ENCODE data around the gene SLC4A1.

SLC4A1 gene

DNA sequence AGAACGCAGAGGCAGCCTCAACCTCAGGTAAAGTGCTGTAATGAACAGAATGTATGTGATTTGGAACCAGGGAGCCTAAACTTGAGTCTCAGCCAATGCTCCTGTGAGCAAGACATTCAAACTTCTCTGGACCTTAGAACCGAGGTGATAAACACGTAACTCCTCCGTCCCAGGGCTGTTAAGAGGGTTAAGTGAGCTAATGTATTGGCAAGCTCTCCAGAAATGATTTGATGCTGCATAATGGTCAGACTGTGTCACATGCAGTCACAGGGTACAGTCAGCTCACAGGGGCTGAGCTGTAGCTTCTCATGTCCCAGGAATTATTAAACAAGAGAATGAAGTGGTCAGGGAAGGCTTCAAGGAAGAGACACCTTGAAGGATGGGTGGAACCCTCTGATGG is 10.0 kb upstream of the SLC4A1 start:
- DNase-seq (no peak), ATAC-seq (ENCODE audit: insufficient read depth, low read depth) (no peak)
- Histone ChIP-seq H3K79me2 (ENCODE audit: insufficient read depth, low read length) (no peaks in the 10 kb centered on the region), H2AFZ (ENCODE audit: low read depth, low read length) (no peak overlapping the region), H3K4me2 (ENCODE audit: insufficient read depth, low read length) (no peak overlapping the region), H3K4me1 (ENCODE audit: insufficient read depth, low read length) (no peaks in the 10 kb centered on the region), H4K20me1 (ENCODE audit: insufficient read depth, low read length) (no peaks in the 10 kb centered on the region), H3K27ac (ENCODE audit: low read length) (no peak overlapping the region), H3K36me3 (ENCODE audit: insufficient read depth, low read length) (no peaks in the 10 kb centered on the region), H3K4me3 (ENCODE audit: low read depth in 1 of 2, low read length in 2 of 2) (no peak overlapping the region), H3K9ac (ENCODE audit: low read depth, low read length) (no peak overlapping the region), H3K27me3 (ENCODE audit: insufficient read depth, low read length, poor library complexity) (peaks cover 20% of the 10 kb centered on the region), H3K9me3 (ENCODE audit: insufficient read depth, low read length, severe bottlenecking) (no peaks in the 10 kb centered on the region)
- no peak for TF ChIP-seq EZH2 (IDR thresholded peaks at IDR 0.05; ENCODE audit: borderline replicate concordance, low read depth, low read length, severe bottlenecking)
- TF ChIP-seq, protein P1, sequence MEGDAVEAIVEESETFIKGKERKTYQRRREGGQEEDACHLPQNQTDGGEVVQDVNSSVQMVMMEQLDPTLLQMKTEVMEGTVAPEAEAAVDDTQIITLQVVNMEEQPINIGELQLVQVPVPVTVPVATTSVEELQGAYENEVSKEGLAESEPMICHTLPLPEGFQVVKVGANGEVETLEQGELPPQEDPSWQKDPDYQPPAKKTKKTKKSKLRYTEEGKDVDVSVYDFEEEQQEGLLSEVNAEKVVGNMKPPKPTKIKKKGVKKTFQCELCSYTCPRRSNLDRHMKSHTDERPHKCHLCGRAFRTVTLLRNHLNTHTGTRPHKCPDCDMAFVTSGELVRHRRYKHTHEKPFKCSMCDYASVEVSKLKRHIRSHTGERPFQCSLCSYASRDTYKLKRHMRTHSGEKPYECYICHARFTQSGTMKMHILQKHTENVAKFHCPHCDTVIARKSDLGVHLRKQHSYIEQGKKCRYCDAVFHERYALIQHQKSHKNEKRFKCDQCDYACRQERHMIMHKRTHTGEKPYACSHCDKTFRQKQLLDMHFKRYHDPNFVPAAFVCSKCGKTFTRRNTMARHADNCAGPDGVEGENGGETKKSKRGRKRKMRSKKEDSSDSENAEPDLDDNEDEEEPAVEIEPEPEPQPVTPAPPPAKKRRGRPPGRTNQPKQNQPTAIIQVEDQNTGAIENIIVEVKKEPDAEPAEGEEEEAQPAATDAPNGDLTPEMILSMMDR (IDR thresholded peaks at IDR 0.05; ENCODE audit: borderline replicate concordance, extremely low read depth, low read length, poor library complexity, severe bottlenecking): no peak

DNA sequence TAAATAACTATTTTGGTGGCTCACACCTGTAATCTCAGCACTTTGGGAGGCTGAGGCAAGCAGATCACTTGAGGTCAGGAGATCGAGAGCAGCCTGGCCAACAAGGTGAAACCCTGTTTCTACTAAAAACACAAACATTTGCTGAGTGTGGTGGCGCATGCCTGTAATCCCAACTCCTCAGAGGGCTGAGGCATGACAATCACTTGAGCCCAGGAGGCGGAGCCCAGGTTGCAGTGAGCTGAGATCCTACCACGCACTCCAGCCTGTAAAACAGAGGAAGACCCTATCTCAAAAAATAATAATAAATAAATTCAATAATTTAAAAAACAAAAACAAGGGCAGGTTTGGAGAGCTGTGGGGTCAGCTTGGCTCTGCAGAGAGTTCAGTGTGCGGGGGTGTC is 5.7 kb upstream of the SLC4A1 start:
- Histone ChIP-seq H3K4me1 (ENCODE audit: insufficient read depth, low read length) (no peaks in the 10 kb centered on the region), H3K9me3 (ENCODE audit: insufficient read depth, low read length, severe bottlenecking) (no peaks in the 10 kb centered on the region), H3K4me2 (ENCODE audit: insufficient read depth, low read length) (no peak overlapping the region), H2AFZ (ENCODE audit: low read depth, low read length) (no peak overlapping the region), H3K27ac (ENCODE audit: low read length) (no peak overlapping the region), H4K20me1 (ENCODE audit: insufficient read depth, low read length) (no peaks in the 10 kb centered on the region), H3K36me3 (ENCODE audit: insufficient read depth, low read length) (no peaks in the 10 kb centered on the region), H3K4me3 (ENCODE audit: low read depth in 1 of 2, low read length in 2 of 2) (no peak overlapping the region), H3K27me3 (ENCODE audit: insufficient read depth, low read length, poor library complexity) (peaks cover 22% of the 10 kb centered on the region), H3K9ac (ENCODE audit: low read depth, low read length) (no peak overlapping the region), H3K79me2 (ENCODE audit: insufficient read depth, low read length) (no peaks in the 10 kb centered on the region)
- ATAC-seq (ENCODE audit: insufficient read depth, low read depth) (no peak), DNase-seq (no peak)
- TF ChIP-seq, protein P1 (IDR thresholded peaks at IDR 0.05; ENCODE audit: borderline replicate concordance, extremely low read depth, low read length, poor library complexity, severe bottlenecking): no peak
- no peak for TF ChIP-seq EZH2 (IDR thresholded peaks at IDR 0.05; ENCODE audit: borderline replicate concordance, low read depth, low read length, severe bottlenecking)

DNA sequence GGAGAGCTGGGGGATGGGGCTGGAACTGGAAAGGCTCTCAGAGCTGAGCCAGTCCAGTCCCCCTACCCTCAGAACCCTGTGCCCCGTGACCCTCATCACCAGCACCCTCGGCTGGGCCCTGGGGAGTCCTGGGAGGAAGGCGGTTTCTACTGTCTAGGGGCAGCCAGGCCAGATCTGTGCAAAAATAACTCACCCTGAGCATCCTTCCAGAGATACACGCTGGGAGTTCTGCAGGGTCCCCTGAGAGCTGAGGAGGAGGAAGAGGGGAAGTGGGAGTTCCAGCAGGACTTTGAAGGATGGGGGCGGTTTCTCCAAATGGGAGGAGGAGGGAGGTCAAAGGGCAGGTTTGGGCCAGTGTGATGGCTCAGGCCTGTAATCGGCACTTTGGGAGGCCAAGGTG is 5.0 kb upstream of the SLC4A1 start:
- Histone ChIP-seq H3K9ac (ENCODE audit: low read depth, low read length) (no peak overlapping the region), H3K4me1 (ENCODE audit: insufficient read depth, low read length) (no peaks in the 10 kb centered on the region), H3K27me3 (ENCODE audit: insufficient read depth, low read length, poor library complexity) (peaks cover 17% of the 10 kb centered on the region), H3K79me2 (ENCODE audit: insufficient read depth, low read length) (no peaks in the 10 kb centered on the region), H3K36me3 (ENCODE audit: insufficient read depth, low read length) (no peaks in the 10 kb centered on the region), H2AFZ (ENCODE audit: low read depth, low read length) (no peak overlapping the region), H4K20me1 (ENCODE audit: insufficient read depth, low read length) (no peaks in the 10 kb centered on the region), H3K4me3 (ENCODE audit: low read depth in 1 of 2, low read length in 2 of 2) (no peak overlapping the region), H3K27ac (ENCODE audit: low read length) (no peak overlapping the region), H3K9me3 (ENCODE audit: insufficient read depth, low read length, severe bottlenecking) (no peaks in the 10 kb centered on the region), H3K4me2 (ENCODE audit: insufficient read depth, low read length) (no peak overlapping the region)
- DNase-seq (no peak), ATAC-seq (ENCODE audit: insufficient read depth, low read depth) (no peak)
- no peak for TF ChIP-seq EZH2 (IDR thresholded peaks at IDR 0.05; ENCODE audit: borderline replicate concordance, low read depth, low read length, severe bottlenecking)
- TF ChIP-seq, protein P1 (IDR thresholded peaks at IDR 0.05; ENCODE audit: borderline replicate concordance, extremely low read depth, low read length, poor library complexity, severe bottlenecking): no peak

Measured in DND-41 (cell line).